Ascending aorta (tissue), 2 donors: ENCODE measurements around the gene SULT4A1. TPM values are rescaled to one million over a fixed set of nuclear protein-coding genes. Genes with fewer than 3 reads are reported as not detected.
A peak's percentile ranks its signal among the peaks of the same experiment; 100 is the strongest.

Experiments used
- DNase-seq, 2 donors: peaks; one replicate each; pipeline ENCODE4 v3.0.0-alpha.2; 2019; ENCODE audit warnings: low spot score in 2 of 2
- H3K27ac ChIP-seq, 2 donors: fragments of 200-600 bp; sonication (generic); one replicate each; pipeline ENCODE4 v1.5.1; 2016 to 2017; ENCODE audit warnings: mild to moderate bottlenecking in 1 of 2
- H3K27me3 ChIP-seq: fragments of 200-600 bp; sonication (generic); one replicate; pipeline ENCODE4 v1.5.1; 2017
- H3K36me3 ChIP-seq, 2 donors: fragments of 200-600 bp; sonication (generic); one replicate each; pipeline ENCODE4 v1.5.1; 2016
- H3K4me1 ChIP-seq, 2 donors: fragments of 200-600 bp; sonication (generic); one replicate each; pipeline ENCODE4 v1.5.1; 2016 to 2017; ENCODE audit warnings: mild to moderate bottlenecking in 1 of 2
- H3K4me3 ChIP-seq, 2 donors: fragments of 200-600 bp; sonication (generic); one replicate each; pipeline ENCODE4 v1.5.1; 2016 to 2017; ENCODE audit warnings: mild to moderate bottlenecking in 1 of 2
- H3K9me3 ChIP-seq, 2 donors: fragments of 200-600 bp; sonication (generic); one replicate each; pipeline ENCODE4 v1.5.1; 2016
- CTCF ChIP-seq, 3 experiments: fragments of 200-600 bp in 2 of 3; fragments of 450-650 bp in 1 of 3; sonication (generic) in 2 of 3; IDR thresholded peaks; one replicate each; pipeline ENCODE4 v1.5.1; 2016 to 2019; ENCODE audit warnings: antibody characterized with exemption in 3 of 3, mild to moderate bottlenecking in 1 of 3, moderate library complexity in 1 of 3
- intact Hi-C: fragments of 100-400 bp; cut with DNase I; formaldehyde crosslinking; loops from one replicate; pipeline ENCODE4 v1.15.1; 2023
- total RNA-seq: library from RNA; depleted of rRNA; stranded (reverse); fragments of >200 nt; gene quantifications from one replicate; pipeline ENCODE4 v1.1.0, GENCODE V29; 2016

SULT4A1 gene
- total RNA-seq, 1 donor from 2014 or later: not detected

- no peaks in the 10 kb centered on the region for H3K4me1 ChIP-seq
- H3K36me3 ChIP-seq: no peaks in the 10 kb centered on the region
- TF ChIP-seq CTCF (IDR thresholded peaks at IDR 0.05): peak; percentile 5 to 48 (median 36)
- H3K27ac ChIP-seq: no peak overlapping the region
- no peak for DNase-seq
- intact Hi-C loops: no loop called here
- H3K27me3 ChIP-seq: no peaks in the 10 kb centered on the region
- no peak overlapping the region for H3K4me3 ChIP-seq
- no peaks in the 10 kb centered on the region for H3K9me3 ChIP-seq
Measured at GRCh38 chr22:43884600-43885318, 22.4 kb upstream of the SULT4A1 start.

DNA sequence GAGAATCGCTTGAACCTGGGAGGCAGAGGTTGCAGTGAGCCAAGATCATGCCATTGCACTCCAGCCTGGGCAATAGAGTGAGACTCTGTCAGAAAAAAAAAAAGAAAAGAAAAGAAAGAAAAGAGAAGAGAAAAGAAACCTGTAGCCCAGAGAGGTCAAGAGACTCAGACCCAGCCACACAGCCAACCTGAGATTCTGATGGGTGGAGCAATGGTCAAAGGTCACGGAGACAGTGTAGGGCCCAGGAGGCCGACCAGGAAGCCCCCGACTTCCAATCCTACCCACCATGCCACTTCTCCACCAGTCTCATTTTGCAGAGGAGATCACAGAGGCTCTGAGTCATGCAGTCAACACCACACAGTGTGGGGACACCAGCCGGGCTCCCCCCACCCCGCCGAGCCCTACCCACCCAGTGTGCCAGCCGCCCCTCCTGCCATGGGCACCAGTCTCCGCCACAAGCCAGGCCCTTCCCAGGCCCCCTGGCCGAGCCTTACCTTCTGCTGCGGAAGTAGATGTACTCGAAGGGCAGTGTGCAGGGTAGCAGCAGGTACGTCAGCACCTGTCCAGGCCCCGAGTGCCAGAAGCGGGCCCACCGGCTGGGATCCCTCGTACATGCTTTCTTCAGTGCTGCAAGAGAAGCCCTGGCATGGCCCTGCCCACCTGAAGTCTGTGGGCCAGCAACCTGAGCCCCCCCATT lies 21.6 kb upstream of the SULT4A1 start:
- no peak for DNase-seq
- intact Hi-C loops: no loop called here
- H3K27me3 ChIP-seq: no peaks in the 10 kb centered on the region

GRCh38 chr22:43883012-43883661 lies 20.8 kb upstream of the SULT4A1 start:
- Histone ChIP-seq H3K4me1 (no peaks in the 10 kb centered on the region), H3K27ac (no peak overlapping the region), H3K27me3 (no peaks in the 10 kb centered on the region), H3K9me3 (no peaks in the 10 kb centered on the region), H3K4me3 (no peak overlapping the region), H3K36me3 (no peaks in the 10 kb centered on the region)
- intact Hi-C loops: no loop called here
- DNase-seq: no peak
- TF ChIP-seq CTCF (IDR thresholded peaks at IDR 0.05): peak in 2 of 3 experiments; percentile 8 to 19

More for the DNA sequence above, 21.6 kb upstream of the SULT4A1 start:
- H3K9me3 ChIP-seq: no peaks in the 10 kb centered on the region
- TF ChIP-seq CTCF (IDR thresholded peaks at IDR 0.05): no peak
- no peaks in the 10 kb centered on the region for H3K36me3 ChIP-seq
- H3K4me1 ChIP-seq: no peaks in the 10 kb centered on the region
- H3K4me3 ChIP-seq: no peak overlapping the region
- no peak overlapping the region for H3K27ac ChIP-seq

DNA sequence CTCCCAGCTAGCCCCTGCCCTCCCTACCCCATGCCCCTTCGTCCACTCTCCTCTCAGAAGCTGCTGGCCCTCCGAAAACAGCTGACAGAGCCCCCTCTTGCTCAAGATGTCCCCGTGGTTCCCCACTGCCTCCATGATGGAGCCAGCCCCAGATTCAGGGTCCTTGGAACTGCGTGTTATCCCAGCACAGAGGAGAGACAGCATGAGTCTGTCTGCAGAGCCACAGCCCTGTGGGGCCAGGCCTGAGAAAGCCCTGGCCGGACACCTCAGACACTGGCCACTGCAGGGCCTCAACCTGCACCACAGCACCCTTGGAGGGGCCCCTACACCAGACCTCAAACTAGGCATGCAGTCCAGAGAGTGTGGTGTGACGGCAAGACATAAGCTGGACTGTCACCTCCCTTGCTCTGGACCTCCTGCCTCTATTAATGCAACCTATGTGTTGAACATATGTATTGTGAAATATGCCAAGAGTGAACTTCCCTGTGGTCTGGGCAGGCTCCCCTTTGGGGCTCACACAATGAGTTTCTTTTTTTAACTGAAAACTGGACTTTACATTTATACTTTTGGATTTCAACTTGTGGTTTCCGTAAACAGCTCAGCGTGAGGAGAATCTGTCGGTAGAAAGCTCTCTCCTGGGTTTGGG lies 19.9 kb upstream of the SULT4A1 start:
- DNase-seq: no peak
- intact Hi-C loops: no loop called here
- no peak overlapping the region for H3K27ac ChIP-seq
- H3K27me3 ChIP-seq: no peaks in the 10 kb centered on the region
- no peak overlapping the region for H3K4me3 ChIP-seq
- no peaks in the 10 kb centered on the region for H3K4me1 ChIP-seq
- TF ChIP-seq CTCF (IDR thresholded peaks at IDR 0.05): no peak
- H3K9me3 ChIP-seq: no peaks in the 10 kb centered on the region
- no peaks in the 10 kb centered on the region for H3K36me3 ChIP-seq

DNA sequence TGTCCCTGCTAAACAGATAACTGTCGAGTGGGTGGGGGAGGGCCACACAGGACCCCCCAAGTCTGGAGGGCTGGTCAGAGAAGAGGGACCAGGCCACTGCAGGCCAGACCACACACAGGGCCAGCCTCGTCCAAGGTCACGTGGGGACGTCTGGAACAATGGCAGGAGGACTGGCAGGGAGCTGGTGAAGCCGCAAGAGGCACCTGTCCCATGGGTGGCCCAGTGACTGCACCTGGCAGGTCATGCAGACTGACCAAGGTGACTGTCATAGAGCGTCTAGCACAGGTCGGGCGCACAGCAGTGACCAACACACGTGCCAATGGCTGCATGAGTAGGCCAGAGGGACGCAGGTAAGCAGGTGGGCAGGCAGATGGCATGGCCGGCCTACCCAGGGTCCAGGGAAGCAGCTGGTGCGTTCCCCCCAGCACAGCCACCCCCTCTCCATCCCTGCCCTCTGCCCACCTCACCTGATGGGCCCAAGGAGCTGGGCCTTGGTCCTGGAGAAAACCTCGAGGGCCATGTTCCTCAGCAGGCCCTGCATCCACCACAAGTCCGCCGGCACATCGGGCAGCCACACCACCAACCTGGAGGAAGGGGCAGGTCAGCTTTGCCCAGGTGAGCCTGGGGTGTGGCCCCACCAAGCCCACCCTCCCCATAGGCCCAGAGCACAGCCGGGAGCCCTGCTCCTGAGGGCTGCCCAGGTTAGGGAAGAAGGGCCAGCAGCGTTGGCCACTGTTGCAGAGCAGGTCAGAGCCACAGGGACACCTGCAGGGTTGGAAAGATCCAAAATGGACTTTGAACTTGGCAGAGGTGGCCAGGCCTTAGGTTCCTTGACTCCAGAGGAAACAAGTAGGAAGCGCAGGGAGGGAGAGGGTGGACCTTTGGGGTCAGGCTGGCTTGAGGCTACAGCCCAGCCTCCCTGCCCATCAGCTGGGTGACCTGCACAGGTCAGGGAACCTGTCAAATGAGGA lies 19.1 kb upstream of the SULT4A1 start:
- no peak for TF ChIP-seq CTCF (IDR thresholded peaks at IDR 0.05)
- no peak overlapping the region for H3K4me3 ChIP-seq
- no peaks in the 10 kb centered on the region for H3K4me1 ChIP-seq
- H3K27me3 ChIP-seq: no peaks in the 10 kb centered on the region
- DNase-seq: no peak
- no peaks in the 10 kb centered on the region for H3K36me3 ChIP-seq
- no peaks in the 10 kb centered on the region for H3K9me3 ChIP-seq
- no peak overlapping the region for H3K27ac ChIP-seq
- intact Hi-C loops: no loop called here
